ENCODE measurements around the gene DSCAM.

- TF ChIP-seq CTCF (IDR thresholded peaks at IDR 0.05 in 4 of 5, conservative IDR thresholded peaks at IDR 0.05 in 1 of 5), result no peak
- TF ChIP-seq POLR2A (IDR thresholded peaks at IDR 0.05), result no peak
Observed at GRCh38 chr21:40505681-40506080, 341.3 kb downstream of the DSCAM start.
